HEK293 (cell line): ENCODE results near the gene RBMS1.
A peak's percentile ranks its signal among the peaks of the same experiment; 100 is the strongest.

Source experiments
- GFI1B ChIP-seq: fragments of 450-650 bp; formaldehyde crosslinking; IDR thresholded peaks from 2 replicates; pipeline ENCODE4 v1.5.1; 2016; ENCODE audit warnings: missing biosample characterization, missing genetic modification characterization
- KLF9 ChIP-seq: fragments of 450-650 bp; formaldehyde crosslinking; IDR thresholded peaks from 2 replicates; pipeline ENCODE4 v1.5.1; 2016; ENCODE audit warnings: missing biosample characterization, missing genetic modification characterization, low read depth
- PRDM10 ChIP-seq: fragments of 450-650 bp; formaldehyde crosslinking; IDR thresholded peaks from 2 replicates; pipeline ENCODE4 v1.5.1; 2016; ENCODE audit warnings: missing biosample characterization, missing genetic modification characterization
- ZBTB49 ChIP-seq: fragments of 450-650 bp; formaldehyde crosslinking; IDR thresholded peaks from 2 replicates; pipeline ENCODE4 v1.5.1; 2016; ENCODE audit warnings: missing biosample characterization, missing genetic modification characterization, low read depth
- ZNF10 ChIP-seq: fragments of 450-650 bp; formaldehyde crosslinking; IDR thresholded peaks from 2 replicates; pipeline ENCODE4 v1.5.1; 2017; ENCODE audit warnings: missing biosample characterization, missing genetic modification characterization
- ZNF133 ChIP-seq: fragments of 450-650 bp; formaldehyde crosslinking; IDR thresholded peaks from 2 replicates; pipeline ENCODE4 v1.5.1; 2016; ENCODE audit warnings: missing biosample characterization, missing genetic modification characterization
- ZNF169 ChIP-seq: fragments of 450-650 bp; formaldehyde crosslinking; IDR thresholded peaks from 2 replicates; pipeline ENCODE4 v1.5.1; 2016; ENCODE audit warnings: missing biosample characterization, missing genetic modification characterization
- ZNF239 ChIP-seq: fragments of 450-650 bp; formaldehyde crosslinking; IDR thresholded peaks from 2 replicates; pipeline ENCODE4 v1.5.1; 2016; ENCODE audit warnings: missing biosample characterization, missing genetic modification characterization
- ZNF302 ChIP-seq: fragments of 450-650 bp; formaldehyde crosslinking; IDR thresholded peaks from 2 replicates; pipeline ENCODE4 v1.5.1; 2016; ENCODE audit warnings: missing biosample characterization, missing genetic modification characterization, low read depth
- ZNF394 ChIP-seq: fragments of 450-650 bp; formaldehyde crosslinking; IDR thresholded peaks from 2 replicates; pipeline ENCODE4 v1.5.1; 2016; ENCODE audit warnings: missing biosample characterization, missing genetic modification characterization, mild to moderate bottlenecking, moderate library complexity, borderline replicate concordance
- ZNF423 ChIP-seq: fragments of 450-650 bp; formaldehyde crosslinking; IDR thresholded peaks from 2 replicates; pipeline ENCODE4 v1.5.1; 2016; ENCODE audit warnings: missing biosample characterization, missing genetic modification characterization
- ZNF48 ChIP-seq: fragments of 450-650 bp; formaldehyde crosslinking; IDR thresholded peaks from 2 replicates; pipeline ENCODE4 v1.5.1; 2016; ENCODE audit warnings: missing biosample characterization, missing genetic modification characterization
- ZNF510 ChIP-seq: fragments of 450-650 bp; formaldehyde crosslinking; IDR thresholded peaks from 2 replicates; pipeline ENCODE4 v1.5.1; 2018; ENCODE audit warnings: mild to moderate bottlenecking, missing genetic modification characterization, missing biosample characterization; ENCODE audit not compliant: insufficient replicate concordance
- ZNF660 ChIP-seq: fragments of 450-650 bp; IDR thresholded peaks from 2 replicates; pipeline ENCODE4 v1.5.1; 2018; ENCODE audit warnings: missing biosample characterization, mild to moderate bottlenecking, missing genetic modification characterization
- ZNF843 ChIP-seq: fragments of 450-650 bp; formaldehyde crosslinking; IDR thresholded peaks from 2 replicates; pipeline ENCODE4 v1.5.1; 2016; ENCODE audit warnings: missing biosample characterization, missing genetic modification characterization
- TF ChIP-seq, protein P1 (sequence below): fragments of 450-650 bp; formaldehyde crosslinking; IDR thresholded peaks from 2 replicates; pipeline ENCODE4 v1.5.1; 2016; ENCODE audit warnings: missing biosample characterization, missing genetic modification characterization
- TF ChIP-seq, protein P2 (sequence below): fragments of 450-650 bp; formaldehyde crosslinking; IDR thresholded peaks from 2 replicates; pipeline ENCODE4 v1.5.1; 2016; ENCODE audit warnings: missing biosample characterization, missing genetic modification characterization, borderline replicate concordance
- TF ChIP-seq, protein P3 (sequence below): fragments of 450-650 bp; formaldehyde crosslinking; IDR thresholded peaks from 2 replicates; pipeline ENCODE4 v1.5.1; 2016; ENCODE audit warnings: missing biosample characterization, missing genetic modification characterization
- TF ChIP-seq, protein P4 (sequence below): fragments of 450-650 bp; formaldehyde crosslinking; IDR thresholded peaks from 2 replicates; pipeline ENCODE4; 2016; ENCODE audit warnings: missing biosample characterization, missing genetic modification characterization
- TF ChIP-seq, protein P5 (sequence below): fragments of 450-650 bp; formaldehyde crosslinking; IDR thresholded peaks from 2 replicates; pipeline ENCODE4 v1.5.1; 2016; ENCODE audit warnings: missing biosample characterization, missing genetic modification characterization

Gene RBMS1

GRCh38 chr2:160269803-160270570, 223.6 kb downstream of the RBMS1 start (continued):
- TF ChIP-seq ZNF133 (tag by site-specific recombination) (no peak), KLF9 (tag by site-specific recombination) (no peak), ZNF394 (tag by site-specific recombination) (no peak; the same call in none of the 2 replicates), GFI1B (tag by site-specific recombination) (no peak), ZNF510 (tag by site-specific recombination) (no peak), ZNF843 (tag by site-specific recombination) (peak; percentile 61; the same call in 1 of the 2 replicates), PRDM10 (tag by site-specific recombination) (peak; percentile 30), ZNF423 (tag by site-specific recombination) (peak; percentile 79), ZNF302 (no peak), ZNF239 (tag by site-specific recombination) (no peak), ZNF169 (tag by site-specific recombination) (no peak), ZNF48 (tag by site-specific recombination) (no peak), ZNF660 (tag by site-specific recombination) (0 out of 2 replicates have a peak, but pooled peaks have one; percentile 41), ZBTB49 (tag by site-specific recombination) (no peak), ZNF10 (tag by site-specific recombination) (peak; percentile 19; the same call in 1 of the 2 replicates)
- TF ChIP-seq, protein P1, sequence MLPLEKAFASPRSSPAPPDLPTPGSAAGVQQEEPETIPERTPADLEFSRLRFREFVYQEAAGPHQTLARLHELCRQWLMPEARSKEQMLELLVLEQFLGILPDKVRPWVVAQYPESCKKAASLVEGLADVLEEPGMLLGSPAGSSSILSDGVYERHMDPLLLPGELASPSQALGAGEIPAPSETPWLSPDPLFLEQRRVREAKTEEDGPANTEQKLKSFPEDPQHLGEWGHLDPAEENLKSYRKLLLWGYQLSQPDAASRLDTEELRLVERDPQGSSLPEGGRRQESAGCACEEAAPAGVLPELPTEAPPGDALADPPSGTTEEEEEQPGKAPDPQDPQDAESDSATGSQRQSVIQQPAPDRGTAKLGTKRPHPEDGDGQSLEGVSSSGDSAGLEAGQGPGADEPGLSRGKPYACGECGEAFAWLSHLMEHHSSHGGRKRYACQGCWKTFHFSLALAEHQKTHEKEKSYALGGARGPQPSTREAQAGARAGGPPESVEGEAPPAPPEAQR (tag by site-specific recombination), result no peak
- TF ChIP-seq, protein P2, sequence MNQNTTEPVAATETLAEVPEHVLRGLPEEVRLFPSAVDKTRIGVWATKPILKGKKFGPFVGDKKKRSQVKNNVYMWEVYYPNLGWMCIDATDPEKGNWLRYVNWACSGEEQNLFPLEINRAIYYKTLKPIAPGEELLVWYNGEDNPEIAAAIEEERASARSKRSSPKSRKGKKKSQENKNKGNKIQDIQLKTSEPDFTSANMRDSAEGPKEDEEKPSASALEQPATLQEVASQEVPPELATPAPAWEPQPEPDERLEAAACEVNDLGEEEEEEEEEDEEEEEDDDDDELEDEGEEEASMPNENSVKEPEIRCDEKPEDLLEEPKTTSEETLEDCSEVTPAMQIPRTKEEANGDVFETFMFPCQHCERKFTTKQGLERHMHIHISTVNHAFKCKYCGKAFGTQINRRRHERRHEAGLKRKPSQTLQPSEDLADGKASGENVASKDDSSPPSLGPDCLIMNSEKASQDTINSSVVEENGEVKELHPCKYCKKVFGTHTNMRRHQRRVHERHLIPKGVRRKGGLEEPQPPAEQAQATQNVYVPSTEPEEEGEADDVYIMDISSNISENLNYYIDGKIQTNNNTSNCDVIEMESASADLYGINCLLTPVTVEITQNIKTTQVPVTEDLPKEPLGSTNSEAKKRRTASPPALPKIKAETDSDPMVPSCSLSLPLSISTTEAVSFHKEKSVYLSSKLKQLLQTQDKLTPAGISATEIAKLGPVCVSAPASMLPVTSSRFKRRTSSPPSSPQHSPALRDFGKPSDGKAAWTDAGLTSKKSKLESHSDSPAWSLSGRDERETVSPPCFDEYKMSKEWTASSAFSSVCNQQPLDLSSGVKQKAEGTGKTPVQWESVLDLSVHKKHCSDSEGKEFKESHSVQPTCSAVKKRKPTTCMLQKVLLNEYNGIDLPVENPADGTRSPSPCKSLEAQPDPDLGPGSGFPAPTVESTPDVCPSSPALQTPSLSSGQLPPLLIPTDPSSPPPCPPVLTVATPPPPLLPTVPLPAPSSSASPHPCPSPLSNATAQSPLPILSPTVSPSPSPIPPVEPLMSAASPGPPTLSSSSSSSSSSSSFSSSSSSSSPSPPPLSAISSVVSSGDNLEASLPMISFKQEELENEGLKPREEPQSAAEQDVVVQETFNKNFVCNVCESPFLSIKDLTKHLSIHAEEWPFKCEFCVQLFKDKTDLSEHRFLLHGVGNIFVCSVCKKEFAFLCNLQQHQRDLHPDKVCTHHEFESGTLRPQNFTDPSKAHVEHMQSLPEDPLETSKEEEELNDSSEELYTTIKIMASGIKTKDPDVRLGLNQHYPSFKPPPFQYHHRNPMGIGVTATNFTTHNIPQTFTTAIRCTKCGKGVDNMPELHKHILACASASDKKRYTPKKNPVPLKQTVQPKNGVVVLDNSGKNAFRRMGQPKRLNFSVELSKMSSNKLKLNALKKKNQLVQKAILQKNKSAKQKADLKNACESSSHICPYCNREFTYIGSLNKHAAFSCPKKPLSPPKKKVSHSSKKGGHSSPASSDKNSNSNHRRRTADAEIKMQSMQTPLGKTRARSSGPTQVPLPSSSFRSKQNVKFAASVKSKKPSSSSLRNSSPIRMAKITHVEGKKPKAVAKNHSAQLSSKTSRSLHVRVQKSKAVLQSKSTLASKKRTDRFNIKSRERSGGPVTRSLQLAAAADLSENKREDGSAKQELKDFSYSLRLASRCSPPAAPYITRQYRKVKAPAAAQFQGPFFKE (tag by site-specific recombination), result no peak
- TF ChIP-seq, protein P3, sequence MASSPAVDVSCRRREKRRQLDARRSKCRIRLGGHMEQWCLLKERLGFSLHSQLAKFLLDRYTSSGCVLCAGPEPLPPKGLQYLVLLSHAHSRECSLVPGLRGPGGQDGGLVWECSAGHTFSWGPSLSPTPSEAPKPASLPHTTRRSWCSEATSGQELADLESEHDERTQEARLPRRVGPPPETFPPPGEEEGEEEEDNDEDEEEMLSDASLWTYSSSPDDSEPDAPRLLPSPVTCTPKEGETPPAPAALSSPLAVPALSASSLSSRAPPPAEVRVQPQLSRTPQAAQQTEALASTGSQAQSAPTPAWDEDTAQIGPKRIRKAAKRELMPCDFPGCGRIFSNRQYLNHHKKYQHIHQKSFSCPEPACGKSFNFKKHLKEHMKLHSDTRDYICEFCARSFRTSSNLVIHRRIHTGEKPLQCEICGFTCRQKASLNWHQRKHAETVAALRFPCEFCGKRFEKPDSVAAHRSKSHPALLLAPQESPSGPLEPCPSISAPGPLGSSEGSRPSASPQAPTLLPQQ (tag by site-specific recombination), result peak; percentile 78; the same call in 1 of the 2 replicates
- TF ChIP-seq, protein P4, sequence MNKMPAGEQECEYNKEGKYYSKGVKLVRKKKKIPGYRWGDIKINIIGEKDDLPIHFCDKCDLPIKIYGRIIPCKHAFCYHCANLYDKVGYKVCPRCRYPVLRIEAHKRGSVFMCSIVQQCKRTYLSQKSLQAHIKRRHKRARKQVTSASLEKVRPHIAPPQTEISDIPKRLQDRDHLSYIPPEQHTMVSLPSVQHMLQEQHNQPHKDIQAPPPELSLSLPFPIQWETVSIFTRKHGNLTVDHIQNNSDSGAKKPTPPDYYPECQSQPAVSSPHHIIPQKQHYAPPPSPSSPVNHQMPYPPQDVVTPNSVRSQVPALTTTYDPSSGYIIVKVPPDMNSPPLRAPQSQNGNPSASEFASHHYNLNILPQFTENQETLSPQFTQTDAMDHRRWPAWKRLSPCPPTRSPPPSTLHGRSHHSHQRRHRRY (tag by site-specific recombination), result no peak
- TF ChIP-seq, protein P5, sequence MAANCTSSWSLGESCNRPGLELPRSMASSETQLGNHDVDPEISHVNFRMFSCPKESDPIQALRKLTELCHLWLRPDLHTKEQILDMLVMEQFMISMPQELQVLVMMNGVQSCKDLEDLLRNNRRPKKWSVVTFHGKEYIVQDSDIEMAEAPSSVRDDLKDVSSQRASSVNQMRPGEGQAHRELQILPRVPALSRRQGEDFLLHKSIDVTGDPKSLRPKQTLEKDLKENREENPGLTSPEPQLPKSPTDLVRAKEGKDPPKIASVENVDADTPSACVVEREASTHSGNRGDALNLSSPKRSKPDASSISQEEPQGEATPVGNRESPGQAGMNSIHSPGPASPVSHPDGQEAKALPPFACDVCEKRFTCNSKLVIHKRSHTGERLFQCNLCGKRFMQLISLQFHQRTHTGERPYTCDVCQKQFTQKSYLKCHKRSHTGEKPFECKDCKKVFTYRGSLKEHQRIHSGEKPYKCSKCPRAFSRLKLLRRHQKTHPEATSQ, result no peak
